GM19372 (cell line): Measurements from ENCODE around the gene GPER1.
A peak's percentile ranks its signal among the peaks of the same experiment; 100 is the strongest.

Experiments used
- ATAC-seq: cut with Tn5 transposase; IDR thresholded peaks from one replicate; pipeline ENCODE4 v1.9.1; 2021; ENCODE audit warnings: mild to moderate bottlenecking, low read depth, moderate library complexity; ENCODE audit not compliant: unreplicated experiment

Gene GPER1

DNA sequence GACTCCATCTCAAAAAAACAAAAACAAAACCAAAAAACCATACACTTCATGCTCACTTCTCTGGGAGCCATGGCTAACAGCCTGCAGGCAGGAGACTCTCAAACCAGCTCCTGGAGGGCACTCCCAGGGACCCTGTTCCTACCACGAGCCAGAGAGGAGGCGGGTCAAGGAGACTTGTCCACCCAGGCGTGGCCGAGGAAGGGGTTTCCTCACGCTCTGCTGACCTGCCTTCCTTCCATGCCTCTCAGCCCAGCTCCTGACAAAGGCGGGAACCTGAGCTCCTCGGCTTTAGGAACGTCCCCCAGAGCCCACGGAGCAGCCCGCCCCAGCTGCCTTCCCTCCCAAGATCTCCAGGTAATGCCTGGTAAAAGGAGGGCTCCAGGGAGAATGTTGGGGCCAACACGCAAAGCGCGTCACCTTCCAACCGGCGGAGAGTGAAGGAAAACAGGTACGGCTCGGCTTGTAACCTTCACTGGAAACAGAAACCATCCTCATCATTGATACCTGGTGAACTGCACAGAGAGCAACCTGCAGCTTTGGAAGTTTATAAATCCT is 34.0 kb upstream of the GPER1 start:
- ATAC-seq = no peak

DNA sequence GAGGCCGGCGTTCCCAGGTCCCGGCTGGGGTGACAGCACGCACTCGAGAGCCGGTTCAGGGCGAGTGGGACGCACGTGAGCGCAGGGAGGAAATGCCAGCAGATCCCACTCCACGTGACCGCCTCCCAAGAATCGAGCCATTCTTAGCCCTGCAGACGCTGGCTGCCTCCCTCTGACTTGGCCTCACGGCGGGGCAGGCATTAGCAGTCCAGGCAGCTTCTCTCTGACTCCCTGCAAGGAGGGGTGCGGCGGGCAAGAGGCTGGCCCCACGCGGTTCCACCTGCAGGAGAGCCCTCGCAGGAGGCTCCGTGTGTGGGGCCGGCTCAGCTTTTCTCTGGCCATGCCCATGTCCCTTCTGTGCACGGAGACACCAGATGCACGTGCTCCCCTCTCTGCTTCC is 33.5 kb upstream of the GPER1 start:
- ATAC-seq = no peak

DNA sequence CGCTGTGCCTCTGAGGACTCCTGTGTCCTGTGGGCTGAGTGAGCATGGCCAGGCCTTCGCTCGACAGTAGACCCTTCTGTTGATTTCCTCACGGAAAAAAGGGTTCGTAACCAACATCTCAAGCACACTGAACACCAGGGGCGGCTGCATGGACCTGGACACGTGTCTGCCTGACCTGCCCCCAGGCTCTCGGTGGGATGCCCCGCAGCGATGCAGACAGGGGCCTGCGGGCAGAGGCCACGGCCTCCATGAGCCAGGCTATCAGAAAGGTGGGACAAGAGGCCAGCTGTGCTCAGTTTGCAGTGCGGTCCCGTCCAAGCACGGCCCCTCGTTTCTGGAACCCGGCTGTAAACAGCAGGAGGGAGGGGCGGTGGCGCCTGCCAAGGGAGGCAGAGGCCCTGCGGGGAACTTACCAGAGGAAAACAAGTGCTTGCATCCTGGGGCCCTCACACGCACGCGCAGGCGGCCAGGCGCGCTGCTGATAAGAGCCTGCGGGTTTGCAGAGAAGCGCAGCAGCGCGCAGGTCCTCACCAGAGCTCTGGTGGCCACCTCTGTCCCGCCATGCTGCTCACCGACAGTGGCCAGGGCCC is 33.0 kb upstream of the GPER1 start:
- no peak for ATAC-seq

DNA sequence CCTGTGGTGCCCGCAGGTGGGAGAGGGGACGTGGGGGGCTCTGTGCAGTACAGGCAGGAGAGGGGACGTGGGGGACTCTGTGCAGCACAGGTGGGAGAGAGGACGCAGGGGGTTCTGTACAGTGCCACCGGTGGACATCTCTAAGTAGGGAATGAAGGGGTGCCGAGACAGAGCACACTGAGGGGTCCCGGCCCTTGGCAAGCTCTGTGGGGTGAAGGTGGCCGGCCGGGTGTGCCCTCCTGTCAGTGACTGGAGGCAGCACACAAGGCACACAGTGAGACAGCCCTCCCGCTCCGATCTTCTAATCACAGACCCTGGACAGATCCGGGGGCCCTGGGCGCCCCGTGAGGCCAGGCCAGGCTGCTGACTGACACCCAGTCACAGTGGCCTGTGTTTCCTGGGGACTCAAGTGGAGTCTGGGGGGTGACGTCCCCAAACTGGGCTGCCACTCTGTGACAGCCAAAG is 32.4 kb upstream of the GPER1 start:
- no peak for ATAC-seq

DNA sequence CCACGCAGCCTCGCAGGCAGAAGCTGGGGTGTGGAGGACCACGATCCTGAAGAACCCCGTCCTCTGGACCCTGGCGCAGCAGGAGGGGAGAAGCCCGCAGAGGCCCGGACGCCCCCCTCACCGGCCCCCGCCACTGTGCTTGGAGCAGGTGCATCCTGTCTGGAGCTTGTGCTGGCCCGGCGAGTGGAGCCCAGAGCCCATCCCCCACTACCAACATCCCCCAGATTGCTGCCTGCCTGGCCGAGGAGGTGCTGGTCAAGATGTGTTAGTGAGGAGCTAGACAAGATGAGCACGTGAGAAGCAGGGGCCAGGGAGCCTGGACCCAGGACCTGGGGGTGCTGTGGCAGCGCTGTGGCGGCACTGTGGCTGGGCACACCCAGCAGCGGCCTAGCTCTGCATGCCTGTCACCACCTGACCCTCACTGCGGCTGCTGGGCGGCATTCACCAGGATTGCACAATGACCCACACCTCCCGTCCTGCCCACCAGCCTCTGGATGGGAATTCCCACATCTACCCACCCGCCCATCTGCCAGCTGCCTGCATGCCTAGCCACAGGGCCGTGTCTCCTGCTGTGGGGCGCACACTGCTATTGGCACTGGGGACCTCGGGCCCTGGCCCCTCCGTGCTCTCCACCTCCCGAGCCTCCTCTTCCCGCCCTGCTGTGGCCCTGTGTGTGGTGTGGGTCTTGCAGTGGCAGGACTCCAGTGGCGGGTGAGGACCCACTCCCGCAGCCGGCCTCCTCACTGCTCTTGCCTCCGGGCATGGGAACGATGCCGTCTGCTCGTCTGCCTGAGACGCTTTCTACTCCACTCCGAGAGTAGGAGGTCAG is 31.7 kb upstream of the GPER1 start:
- ATAC-seq = no peak

DNA sequence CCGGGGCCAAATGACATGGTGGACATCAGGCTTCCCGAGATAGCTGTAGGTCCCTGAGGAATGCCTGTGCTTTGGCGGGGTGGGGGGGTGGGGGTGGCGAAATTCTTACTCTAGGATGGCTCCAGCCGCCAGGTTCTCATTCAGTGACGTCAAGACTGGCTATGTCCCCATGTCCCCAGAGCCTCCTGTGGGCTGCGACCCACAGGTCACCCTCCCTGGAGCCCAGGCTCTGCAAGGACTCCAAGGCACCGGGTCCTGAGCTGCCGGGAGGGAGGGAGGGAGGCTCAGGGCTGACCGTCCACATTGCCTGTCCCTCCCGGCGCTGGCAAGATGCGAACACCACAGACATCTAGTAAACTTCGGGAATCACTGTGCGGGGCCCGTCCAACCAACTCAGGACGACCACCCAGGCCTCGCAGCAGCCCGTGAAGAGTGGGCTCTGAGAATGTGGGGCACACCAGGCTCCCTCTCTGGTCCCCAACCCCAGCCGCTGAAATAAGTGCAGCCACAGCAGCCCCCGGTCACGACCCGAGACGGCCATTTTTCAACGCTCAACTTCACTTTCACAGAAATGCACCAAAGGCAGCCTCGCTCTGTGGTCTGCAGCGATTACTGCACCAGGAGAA is 31.0 kb upstream of the GPER1 start:
- ATAC-seq = no peak

DNA sequence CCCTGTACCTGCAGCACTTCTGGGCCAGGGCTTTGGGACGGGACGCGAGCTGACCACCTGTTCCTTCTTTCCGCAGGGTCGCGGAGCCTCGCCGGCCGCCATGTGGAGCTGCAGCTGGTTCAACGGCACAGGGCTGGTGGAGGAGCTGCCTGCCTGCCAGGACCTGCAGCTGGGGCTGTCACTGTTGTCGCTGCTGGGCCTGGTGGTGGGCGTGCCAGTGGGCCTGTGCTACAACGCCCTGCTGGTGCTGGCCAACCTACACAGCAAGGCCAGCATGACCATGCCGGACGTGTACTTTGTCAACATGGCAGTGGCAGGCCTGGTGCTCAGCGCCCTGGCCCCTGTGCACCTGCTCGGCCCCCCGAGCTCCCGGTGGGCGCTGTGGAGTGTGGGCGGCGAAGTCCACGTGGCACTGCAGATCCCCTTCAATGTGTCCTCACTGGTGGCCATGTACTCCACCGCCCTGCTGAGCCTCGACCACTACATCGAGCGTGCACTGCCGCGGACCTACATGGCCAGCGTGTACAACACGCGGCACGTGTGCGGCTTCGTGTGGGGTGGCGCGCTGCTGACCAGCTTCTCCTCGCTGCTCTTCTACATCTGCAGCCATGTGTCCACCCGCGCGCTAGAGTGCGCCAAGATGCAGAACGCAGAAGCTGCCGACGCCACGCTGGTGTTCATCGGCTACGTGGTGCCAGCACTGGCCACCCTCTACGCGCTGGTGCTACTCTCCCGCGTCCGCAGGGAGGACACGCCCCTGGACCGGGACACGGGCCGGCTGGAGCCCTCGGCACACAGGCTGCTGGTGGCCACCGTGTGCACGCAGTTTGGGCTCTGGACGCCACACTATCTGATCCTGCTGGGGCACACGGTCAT is 30.3 kb upstream of the GPER1 start:
- ATAC-seq = no peak

DNA sequence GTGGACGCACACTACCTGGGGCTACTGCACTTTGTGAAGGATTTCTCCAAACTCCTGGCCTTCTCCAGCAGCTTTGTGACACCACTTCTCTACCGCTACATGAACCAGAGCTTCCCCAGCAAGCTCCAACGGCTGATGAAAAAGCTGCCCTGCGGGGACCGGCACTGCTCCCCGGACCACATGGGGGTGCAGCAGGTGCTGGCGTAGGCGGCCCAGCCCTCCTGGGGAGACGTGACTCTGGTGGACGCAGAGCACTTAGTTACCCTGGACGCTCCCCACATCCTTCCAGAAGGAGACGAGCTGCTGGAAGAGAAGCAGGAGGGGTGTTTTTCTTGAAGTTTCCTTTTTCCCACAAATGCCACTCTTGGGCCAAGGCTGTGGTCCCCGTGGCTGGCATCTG is 29.6 kb upstream of the GPER1 start:
- no peak for ATAC-seq

DNA sequence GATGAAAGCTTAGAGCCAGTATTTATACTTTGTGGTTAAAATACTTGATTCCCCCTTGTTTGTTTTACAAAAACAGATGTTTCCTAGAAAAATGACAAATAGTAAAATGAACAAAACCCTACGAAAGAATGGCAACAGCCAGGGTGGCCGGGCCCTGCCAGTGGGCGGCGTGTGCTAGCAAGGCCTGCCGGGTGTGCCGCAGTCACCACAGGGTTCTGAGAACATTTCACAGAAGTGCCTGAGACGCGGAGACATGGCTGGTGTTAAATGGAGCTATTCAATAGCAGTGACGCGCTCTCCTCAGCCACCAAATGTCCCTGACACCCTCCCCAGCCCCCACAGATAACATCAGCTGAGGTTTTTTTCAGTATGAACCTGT is 29.1 kb upstream of the GPER1 start:
- ATAC-seq = no peak

DNA sequence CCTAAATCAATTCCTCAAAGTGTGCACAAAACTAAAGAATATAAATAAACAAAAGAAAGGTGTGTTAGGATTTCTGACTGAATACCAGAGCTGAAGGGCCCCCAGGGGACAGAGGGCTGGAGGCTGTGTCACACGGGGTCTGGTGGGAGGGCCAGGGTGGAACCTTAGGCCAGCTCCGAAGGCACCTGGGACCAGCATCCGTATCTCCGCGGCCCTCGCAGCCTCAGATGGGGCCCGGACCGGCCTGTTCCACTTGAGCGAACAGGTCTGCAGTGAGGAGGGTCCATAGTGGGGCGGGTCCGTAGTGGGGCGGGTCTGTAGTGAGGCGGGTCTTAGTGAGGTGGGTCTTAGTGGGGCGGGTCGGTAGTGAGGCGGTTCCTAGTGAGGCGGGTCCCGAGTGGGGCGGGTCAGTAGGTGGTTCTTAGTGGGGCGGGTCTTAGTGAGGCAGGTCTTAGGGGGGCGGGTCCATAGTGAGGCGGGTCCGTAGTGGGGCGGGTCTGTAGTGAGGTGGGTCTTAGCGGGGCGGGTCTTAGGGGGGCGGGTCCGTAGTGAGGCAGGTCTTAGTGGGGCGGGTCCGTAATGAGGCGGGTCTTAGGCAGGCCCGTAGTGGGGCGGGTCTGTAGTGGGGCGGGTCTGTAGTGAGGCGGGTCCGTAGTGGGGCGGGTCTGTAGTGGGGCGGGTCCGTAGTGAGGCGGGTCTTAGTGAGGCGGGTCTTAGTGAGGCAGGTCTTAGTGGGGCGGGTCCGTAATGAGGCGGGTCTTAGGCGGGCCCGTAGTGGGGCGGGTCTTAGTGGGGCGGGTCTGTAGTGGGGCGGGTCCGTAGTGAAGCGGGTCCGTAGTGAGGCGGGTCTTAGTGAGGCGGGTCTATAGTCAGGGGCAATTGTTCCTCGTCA is 28.5 kb upstream of the GPER1 start:
- ATAC-seq = no peak

DNA sequence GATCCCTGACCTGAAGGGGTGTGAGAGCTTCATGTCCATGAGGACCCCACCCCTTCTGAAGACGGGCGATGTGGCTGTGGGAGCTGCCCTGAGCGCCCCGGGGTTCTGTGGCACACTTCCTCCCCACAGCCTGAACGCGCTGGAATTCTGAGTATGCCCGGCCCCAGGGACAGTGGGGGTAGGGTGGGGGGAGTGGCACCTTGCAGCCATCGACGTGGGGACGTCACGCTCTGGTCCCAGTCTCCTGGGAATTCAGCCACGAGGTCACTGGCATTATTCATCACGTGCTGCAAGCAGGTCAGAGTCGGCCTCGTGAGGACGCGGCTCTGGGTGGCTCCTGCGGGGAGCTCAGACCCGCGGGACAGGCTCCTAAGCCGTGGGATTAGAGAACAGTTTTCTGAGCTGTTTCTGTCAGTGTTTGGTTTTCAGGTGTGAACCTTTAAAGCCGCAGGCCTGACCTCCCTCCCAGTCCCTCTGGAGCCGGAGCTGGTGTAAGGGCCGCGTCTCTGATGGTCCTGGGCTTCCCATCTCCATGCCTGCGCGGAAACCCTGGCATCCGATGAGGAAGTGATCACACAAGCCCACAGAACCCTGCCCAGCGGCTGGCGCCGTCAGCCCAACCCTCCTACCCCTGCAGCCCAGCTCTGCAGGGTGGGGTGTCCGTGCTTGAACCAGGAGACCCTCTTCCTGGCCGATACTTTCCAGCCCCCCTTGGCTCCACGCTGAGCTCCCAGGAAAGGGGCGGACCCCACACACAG is 27.4 kb upstream of the GPER1 start:
- no peak for ATAC-seq

DNA sequence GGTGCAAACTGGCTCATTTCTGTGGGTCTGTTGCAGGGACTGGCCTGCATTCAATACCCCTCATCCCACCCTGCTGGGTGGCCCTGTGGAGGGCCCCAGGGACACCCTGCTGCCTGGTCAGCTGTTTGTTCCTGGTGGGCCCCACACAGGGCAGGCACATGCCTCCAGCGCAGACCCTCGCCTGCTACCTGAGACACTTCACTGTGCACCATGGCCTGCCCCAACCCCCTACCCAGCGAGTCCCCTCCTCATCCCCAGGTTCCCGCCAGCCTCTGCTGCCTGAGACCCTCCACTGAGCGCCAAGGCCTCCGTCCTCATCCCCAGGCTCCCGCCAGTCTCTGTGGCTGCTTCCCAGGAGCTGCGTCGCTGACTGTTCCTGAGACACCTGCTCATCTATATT is 26.7 kb upstream of the GPER1 start:
- no peak for ATAC-seq

DNA sequence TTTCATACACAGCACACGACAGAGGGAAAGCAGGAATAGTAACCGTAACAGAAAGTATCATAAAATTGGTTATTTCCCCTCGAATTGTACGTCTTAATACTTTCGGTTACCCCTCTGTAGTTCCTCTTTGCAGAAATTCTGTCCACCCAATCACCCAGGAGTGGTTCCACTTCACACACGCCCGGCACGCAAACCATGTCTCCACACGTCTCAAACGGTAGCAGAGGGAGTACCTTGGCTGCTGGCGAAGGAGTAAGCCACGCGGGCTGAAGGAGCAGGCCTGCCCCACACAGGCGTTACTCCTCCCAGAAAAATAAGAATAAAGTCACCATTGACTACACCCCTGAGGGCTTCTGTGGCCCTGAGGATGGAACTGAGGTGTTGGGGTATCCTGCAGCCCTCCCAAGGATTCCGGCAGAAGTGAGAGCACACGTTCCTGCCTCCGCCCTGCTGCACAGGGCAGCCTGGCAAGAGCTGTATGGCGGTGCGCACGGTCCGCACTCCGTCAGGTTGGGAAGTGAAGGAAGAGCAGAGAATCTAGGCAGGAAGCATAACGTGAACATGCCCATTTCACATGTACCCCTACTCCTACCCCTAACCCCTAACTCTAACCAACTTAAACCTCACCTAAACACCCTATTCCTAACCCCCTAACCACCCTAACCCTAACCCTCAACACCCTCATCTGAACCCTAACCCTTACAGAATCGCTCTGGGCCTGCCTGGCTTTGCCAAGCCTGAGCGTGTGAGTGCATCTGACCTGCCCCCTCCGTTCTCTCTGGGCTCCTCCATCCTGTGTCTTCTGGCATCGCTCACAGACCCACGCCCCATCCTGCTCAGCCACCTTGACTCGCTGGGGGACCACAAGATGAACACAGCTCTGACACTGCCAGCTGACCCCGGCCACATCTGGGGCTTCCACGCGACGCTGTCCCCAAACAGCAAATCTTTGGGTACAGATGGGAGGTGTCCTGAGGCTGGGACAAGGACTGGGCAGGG is 25.3 kb upstream of the GPER1 start:
- ATAC-seq = peak; percentile 63

DNA sequence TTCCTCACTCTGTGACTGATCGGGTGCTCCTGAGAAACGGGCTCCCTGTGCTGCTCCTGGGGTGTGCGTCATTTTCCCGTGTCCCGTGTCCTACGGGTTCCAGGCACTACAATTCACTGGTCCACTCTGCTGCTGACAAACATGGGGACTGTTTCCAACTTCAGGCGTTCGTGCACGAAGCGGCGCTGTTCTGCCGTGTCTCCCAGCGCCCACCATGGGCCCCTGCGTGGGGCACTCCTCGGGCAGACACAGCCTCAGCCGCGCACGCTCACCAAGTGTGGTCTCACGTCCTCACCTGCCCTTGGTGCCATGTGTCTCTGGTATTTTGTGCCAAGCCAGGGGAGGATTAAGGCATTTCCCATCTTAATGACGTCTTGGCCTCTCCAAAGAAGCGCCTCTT is 24.6 kb upstream of the GPER1 start:
- ATAC-seq = no peak

DNA sequence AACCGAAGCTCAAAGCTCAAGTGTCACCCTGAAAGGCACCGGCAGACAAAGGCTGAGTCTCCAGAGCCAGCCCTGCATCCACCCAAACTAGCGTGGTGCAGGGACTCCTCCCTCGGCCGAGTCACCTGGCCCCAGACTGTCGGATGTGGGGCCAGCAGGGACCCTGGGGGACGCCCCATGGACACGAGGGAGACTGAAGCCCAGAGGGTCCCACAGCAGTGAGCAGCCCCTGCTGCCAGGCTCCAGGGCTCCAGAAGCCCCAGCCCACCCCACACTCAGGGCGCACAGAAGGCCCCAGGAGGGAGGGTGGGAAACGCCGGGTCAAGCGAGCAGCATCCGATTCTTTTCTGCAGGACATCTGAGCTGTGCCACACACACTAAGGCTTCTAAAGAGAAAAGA is 23.3 kb upstream of the GPER1 start:
- ATAC-seq = no peak

DNA sequence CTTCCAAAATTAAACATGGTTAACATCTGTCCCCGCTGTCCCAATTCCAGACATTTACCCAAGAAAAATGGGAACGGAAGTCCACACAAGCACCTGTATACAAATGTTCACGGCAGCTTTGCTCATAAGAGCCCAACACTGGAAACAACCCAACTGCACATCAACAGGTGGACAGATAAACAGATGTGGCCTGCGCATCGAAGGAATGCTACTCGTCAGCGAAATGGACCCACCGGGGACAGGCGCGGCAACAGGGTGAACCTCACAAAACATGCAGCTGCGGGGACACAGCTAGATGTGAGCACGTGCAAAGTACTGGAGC is 22.7 kb upstream of the GPER1 start:
- no peak for ATAC-seq

DNA sequence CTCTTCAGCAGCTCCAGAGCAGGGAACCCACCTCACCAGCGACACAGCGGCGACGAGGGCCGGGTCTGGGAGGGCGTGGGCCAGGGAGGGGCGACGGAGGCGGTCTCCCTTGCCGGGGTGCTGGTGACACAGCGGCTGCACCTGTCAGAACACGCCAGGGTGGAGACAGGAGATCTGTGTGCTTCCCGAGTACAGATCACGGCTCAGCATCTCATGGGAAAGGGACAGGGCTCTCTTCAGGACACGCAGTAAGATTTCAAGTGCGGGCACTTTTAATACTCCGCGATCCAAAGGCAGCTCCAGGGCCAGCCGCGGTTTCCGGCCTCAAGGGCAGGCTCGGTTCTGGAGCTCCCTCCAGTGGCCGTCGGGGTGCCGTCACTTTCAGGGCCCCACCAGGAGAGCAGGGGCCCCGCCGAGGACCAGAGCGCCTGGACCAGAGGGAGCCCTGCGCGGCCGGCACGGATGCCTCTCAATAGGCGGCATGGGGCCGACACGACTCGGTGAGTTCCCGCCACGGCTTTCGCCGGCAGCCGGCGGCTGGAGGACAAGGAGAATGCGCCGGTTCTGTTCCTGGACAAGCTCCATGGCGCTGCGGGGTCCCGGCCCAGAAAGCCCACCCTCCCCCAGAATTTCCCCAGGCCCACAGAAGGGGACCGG is 22.2 kb upstream of the GPER1 start:
- no peak for ATAC-seq
